DND-41 (cell line): Measurements from ENCODE around the gene STAMBP.

ENCODE experiments used
- CTCF ChIP-seq: IDR thresholded peaks from 2 replicates; pipeline ENCODE4 v1.5.1; 2012; ENCODE audit warnings: borderline replicate concordance, low read length, moderate library complexity, mild to moderate bottlenecking; ENCODE audit not compliant: poor library complexity, severe bottlenecking; ENCODE audit errors: extremely low read depth
- EZH2 ChIP-seq: IDR thresholded peaks from 3 replicates; pipeline ENCODE4 v1.6.1; 2012; ENCODE audit warnings: borderline replicate concordance, low read depth, mild to moderate bottlenecking, moderate library complexity, low read length, inconsistent platforms; ENCODE audit not compliant: severe bottlenecking

GRCh38 chr2:73812635-73813034 lies 16.1 kb upstream of the STAMBP start:
- TF ChIP-seq CTCF (no peak), EZH2 (no peak)
